B cell (primary cell): ENCODE results near the gene SUZ12. TPM values are rescaled to one million over a fixed set of nuclear protein-coding genes. Genes with fewer than 3 reads are reported as not detected.

Experiments
- ATAC-seq: fragments of 200-7000 bp; cut with Tn5 transposase; one replicate; pipeline ENCODE4 v1.10.0; 2021; ENCODE audit warnings: low read depth, mild to moderate bottlenecking, moderate number of reproducible peaks, moderate library complexity
- CTCF ChIA-PET: fragments of 350-600 bp; sonication (Branson Sonifier 250); formaldehyde crosslinking; loops from one replicate; lab custom pipeline; 2021; ENCODE audit warnings: antibody characterized with exemption, inconsistent platforms; lab: Charles Lee
- POLR2A ChIA-PET: fragments of 350-600 bp; sonication (Branson Sonifier 250); formaldehyde crosslinking; loops from one replicate; lab custom pipeline; 2021; ENCODE audit warnings: antibody characterized with exemption; lab: Charles Lee
- DNase-seq: peaks from one replicate; pipeline ENCODE4 v3.0.0; 2013
- H2AFZ ChIP-seq: 2 replicates; pipeline ENCODE4 v1.6.1; 2012; ENCODE audit warnings: mild to moderate bottlenecking, low read depth, low read length; ENCODE audit not compliant: insufficient read depth, poor library complexity, severe bottlenecking
- H3K27ac ChIP-seq, 2 donors: 1 replicate in 1 of 2; 2 replicates in 1 of 2; pipeline ENCODE4 v1.5.1; 2012 to 2013; ENCODE audit warnings: low read length in 2 of 2, mild to moderate bottlenecking in 2 of 2, moderate library complexity in 1 of 2
- H3K27me3 ChIP-seq, 4 experiments: fragments of 200-600 bp in 1 of 4; sonication (generic) in 1 of 4; replicated peaks in 1 of 4; 1 replicate in 2 of 4; 2 replicates in 2 of 4; pipeline versions ENCODE4 v1.6.1 to v1.7.0; 2013 to 2016; ENCODE audit warnings: low read length in 3 of 4, mild to moderate bottlenecking in 2 of 4, mixed read lengths in 1 of 4, moderate library complexity in 1 of 4; ENCODE audit not compliant: insufficient read depth in 4 of 4, control insufficient read depth in 3 of 4; ENCODE audit errors: control extremely low read depth in 1 of 4
- H3K36me3 ChIP-seq, 2 experiments: replicated peaks in 1 of 2; 1 replicate in 1 of 2; 2 replicates in 1 of 2; pipeline versions ENCODE4 v1.6.1 to v1.7.1; 2013; ENCODE audit warnings: low read length in 1 of 2; ENCODE audit not compliant: insufficient read depth in 2 of 2, control insufficient read depth in 1 of 2; ENCODE audit errors: control extremely low read depth in 1 of 2, extremely low read depth in 1 of 2
- H3K4me1 ChIP-seq, 2 donors: fragments of 200-600 bp in 1 of 2; sonication (generic) in 1 of 2; 1 replicate in 1 of 2; 2 replicates in 1 of 2; pipeline versions ENCODE4 v1.5.1 to v1.6.1; 2013 to 2017; ENCODE audit warnings: low read length in 2 of 2; ENCODE audit not compliant: control insufficient read depth in 2 of 2, insufficient read depth in 2 of 2
- H3K4me2 ChIP-seq: replicated peaks from 2 replicates; pipeline ENCODE3; 2012; ENCODE audit warnings: mild to moderate bottlenecking, low read depth, low read length; ENCODE audit not compliant: poor library complexity, severe bottlenecking
- H3K4me3 ChIP-seq, 5 experiments: fragments of 200-600 bp in 1 of 5; sonication (generic) in 1 of 5; 1 replicate in 3 of 5; 2 replicates in 2 of 5; pipeline versions ENCODE4 v1.5.1 to v1.7.0; 2011 to 2016; ENCODE audit warnings: low read length in 4 of 5, mild to moderate bottlenecking in 4 of 5, low read depth in 2 of 5, control low read depth in 1 of 5, moderate library complexity in 1 of 5; ENCODE audit not compliant: insufficient read depth in 1 of 5; ENCODE audit errors: control extremely low read depth in 1 of 5, extremely low read depth in 1 of 5
- H3K79me2 ChIP-seq: fragments of 200-600 bp; sonication (generic); one replicate; pipeline ENCODE4 v1.6.0; 2016; ENCODE audit warnings: low read length; ENCODE audit not compliant: control insufficient read depth, insufficient read depth
- H3K9ac ChIP-seq: fragments of 200-600 bp; sonication (generic); 2 replicates; pipeline ENCODE4 v1.6.1; 2017; ENCODE audit warnings: mild to moderate bottlenecking, low read length, moderate library complexity
- H3K9me3 ChIP-seq, 3 donors: one replicate each; pipeline versions ENCODE4 v1.6.1 to v1.7.1; 2013; ENCODE audit warnings: low read length in 2 of 3; ENCODE audit not compliant: control insufficient read depth in 2 of 3, insufficient read depth in 1 of 3; ENCODE audit errors: control extremely low read depth in 1 of 3
- H4K20me1 ChIP-seq: 2 replicates; pipeline ENCODE4 v1.6.0; 2012; ENCODE audit warnings: mild to moderate bottlenecking, low read length; ENCODE audit not compliant: insufficient read depth, control insufficient read depth, poor library complexity, severe bottlenecking
- H3K27ac Mint-ChIP-seq: one replicate; pipeline ENCODE4 v1.8.0; 2021; ENCODE audit warnings: mixed read lengths
- H3K27me3 Mint-ChIP-seq: one replicate; pipeline ENCODE4 v1.8.0; 2021; ENCODE audit warnings: mixed read lengths
- H3K4me1 Mint-ChIP-seq: one replicate; pipeline ENCODE4 v1.8.0; 2021; ENCODE audit warnings: mixed read lengths
- H3K4me3 Mint-ChIP-seq: one replicate; pipeline ENCODE4 v1.8.0; 2021; ENCODE audit warnings: mixed read lengths
- H3K9me3 Mint-ChIP-seq: one replicate; pipeline ENCODE4 v1.8.0; 2022; ENCODE audit warnings: mixed read lengths; ENCODE audit not compliant: insufficient read depth
- EZH2 ChIP-seq: IDR thresholded peaks from 2 replicates; pipeline ENCODE4 v1.6.1; 2012; ENCODE audit warnings: borderline replicate concordance, low read depth, mild to moderate bottlenecking, moderate library complexity, low read length; ENCODE audit not compliant: insufficient read depth, poor library complexity, severe bottlenecking
- WGBS: methylation state at CpG from one replicate; pipeline ENCODE4 v1.1.5; 2013; ENCODE audit warnings: missing lambda C conversion rate; ENCODE audit not compliant: insufficient coverage; 5-methylcytosine and 5-hydroxymethylcytosine counted together
- intact Hi-C: fragments of 100-400 bp; cut with micrococcal nuclease; formaldehyde crosslinking; loops from one replicate; pipeline ENCODE4 v1.10.0; 2022
- polyA plus RNA-seq: library from polyadenylated mRNA; depleted of rRNA; stranded (reverse); fragments of >200 nt; gene quantifications from 2 replicates; pipeline ENCODE4 v1.2.3, GENCODE V29; 2012
- total RNA-seq, 2 donors: library from RNA; stranded (reverse); fragments of 120-200 nt in 1 of 2; gene quantifications; 1 replicate in 1 of 2; 2 replicates in 1 of 2; pipeline versions ENCODE4 v1.2.3 to v1.2.4, GENCODE V29; 2013 to 2022
- TF ChIP-seq, protein P1 (sequence below): fragments of 200-600 bp; IDR thresholded peaks from one replicate; pipeline ENCODE4 v1.8.0; 2022; ENCODE audit warnings: antibody characterized with exemption, mild to moderate bottlenecking

SUZ12 gene
- total and polyA plus RNA-seq, 2 donors (not counting 1 experiment from before 2014, with no cell fraction given), result 13.2 to 34.6 TPM

DNA sequence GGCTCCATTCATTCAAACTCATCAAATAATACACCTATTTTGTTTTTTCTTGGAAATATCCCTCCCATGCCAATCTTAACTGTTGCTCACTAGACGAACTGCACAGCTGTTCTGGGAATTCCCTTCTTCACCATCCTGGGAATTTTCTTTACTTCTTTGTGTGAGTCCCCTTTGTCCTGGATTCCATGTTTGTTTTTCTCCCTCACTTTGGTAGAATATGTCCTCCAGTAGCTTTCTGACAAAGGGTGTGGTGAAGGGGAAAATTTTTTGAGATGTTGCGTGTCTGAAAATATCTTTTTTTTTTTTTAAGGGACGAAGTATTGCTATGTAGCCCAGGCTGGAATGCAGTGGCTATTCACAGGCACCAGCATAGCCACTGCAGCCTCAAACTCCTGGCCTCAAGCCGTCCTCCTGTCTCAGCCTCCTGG lies 18.1 kb upstream of the SUZ12 start:
- TF ChIP-seq EZH2, result no peak
- TF ChIP-seq, protein P1, sequence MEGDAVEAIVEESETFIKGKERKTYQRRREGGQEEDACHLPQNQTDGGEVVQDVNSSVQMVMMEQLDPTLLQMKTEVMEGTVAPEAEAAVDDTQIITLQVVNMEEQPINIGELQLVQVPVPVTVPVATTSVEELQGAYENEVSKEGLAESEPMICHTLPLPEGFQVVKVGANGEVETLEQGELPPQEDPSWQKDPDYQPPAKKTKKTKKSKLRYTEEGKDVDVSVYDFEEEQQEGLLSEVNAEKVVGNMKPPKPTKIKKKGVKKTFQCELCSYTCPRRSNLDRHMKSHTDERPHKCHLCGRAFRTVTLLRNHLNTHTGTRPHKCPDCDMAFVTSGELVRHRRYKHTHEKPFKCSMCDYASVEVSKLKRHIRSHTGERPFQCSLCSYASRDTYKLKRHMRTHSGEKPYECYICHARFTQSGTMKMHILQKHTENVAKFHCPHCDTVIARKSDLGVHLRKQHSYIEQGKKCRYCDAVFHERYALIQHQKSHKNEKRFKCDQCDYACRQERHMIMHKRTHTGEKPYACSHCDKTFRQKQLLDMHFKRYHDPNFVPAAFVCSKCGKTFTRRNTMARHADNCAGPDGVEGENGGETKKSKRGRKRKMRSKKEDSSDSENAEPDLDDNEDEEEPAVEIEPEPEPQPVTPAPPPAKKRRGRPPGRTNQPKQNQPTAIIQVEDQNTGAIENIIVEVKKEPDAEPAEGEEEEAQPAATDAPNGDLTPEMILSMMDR, result no peak
- peaks cover 31% of the 10 kb centered on the region for H3K27me3 Mint-ChIP-seq
- ChIA-PET CTCF (no interaction called here), POLR2A (no interaction called here)
- H3K27ac ChIP-seq, result no peak overlapping the region
- no peak overlapping the region for H3K4me3 Mint-ChIP-seq
- H3K79me2 ChIP-seq, result no peaks in the 10 kb centered on the region
- ATAC-seq (no peak), DNase-seq (no peak)
- H3K4me2 ChIP-seq, result no peak overlapping the region
- H3K27ac Mint-ChIP-seq, result no peak overlapping the region
- no peaks in the 10 kb centered on the region for H3K36me3 ChIP-seq
- H3K9me3 Mint-ChIP-seq, result no peaks in the 10 kb centered on the region
- H3K4me1 Mint-ChIP-seq, result peaks cover 3% of the 10 kb centered on the region
- H4K20me1 ChIP-seq, result no peaks in the 10 kb centered on the region
- H3K27me3 ChIP-seq, result peaks cover 0 to 23% (median 13%) of the 10 kb centered on the region in 4 experiments
- H3K4me3 ChIP-seq, result no peak overlapping the region
- no peak overlapping the region for H2AFZ ChIP-seq
- H3K9ac ChIP-seq, result no peak overlapping the region
- intact Hi-C loops, result no loop called here
- peaks cover 5 to 11% of the 10 kb centered on the region in 2 donors for H3K4me1 ChIP-seq
- H3K9me3 ChIP-seq, result no peaks in the 10 kb centered on the region
- no CpG with 5 or more reads among the region's 4 CpGs for WGBS

- H2AFZ ChIP-seq, result no peak overlapping the region
- CTCF ChIA-PET, result no interaction called here
- no peaks in the 10 kb centered on the region for H3K9me3 ChIP-seq
- H3K4me1 ChIP-seq, result peaks cover 10 to 13% of the 10 kb centered on the region in 2 donors
- H3K4me2 ChIP-seq, result no peak overlapping the region
- no peak overlapping the region for H3K9ac ChIP-seq
- no peak overlapping the region for H3K27ac ChIP-seq
- H3K79me2 ChIP-seq, result no peaks in the 10 kb centered on the region
- H3K4me1 Mint-ChIP-seq, result peaks cover 3% of the 10 kb centered on the region
- H3K9me3 Mint-ChIP-seq, result no peaks in the 10 kb centered on the region
- no peak overlapping the region for H3K27ac Mint-ChIP-seq
- POLR2A ChIA-PET, result no interaction called here
- intact Hi-C loops, result no loop called here
- no peak for ATAC-seq
- no peak overlapping the region for H3K4me3 ChIP-seq
- H3K27me3 Mint-ChIP-seq, result peaks cover 31% of the 10 kb centered on the region
- WGBS, result 84% methylated on average over 9 of the region's 10 CpGs
- no peak for TF ChIP-seq EZH2
- TF ChIP-seq, protein P1, result no peak
- H4K20me1 ChIP-seq, result no peaks in the 10 kb centered on the region
- no peak overlapping the region for H3K4me3 Mint-ChIP-seq
- no peaks in the 10 kb centered on the region for H3K36me3 ChIP-seq
- H3K27me3 ChIP-seq, result peaks cover 0 to 23% (median 13%) of the 10 kb centered on the region in 4 experiments
- no peak for DNase-seq
Measured at GRCh38 chr17:31919802-31920525, 16.8 kb upstream of the SUZ12 start.
